ENCODE measurements around the gene KDM4C.
A peak's percentile ranks its signal among the peaks of the same experiment; 100 is the strongest.

Gene KDM4C

GRCh38 chr9:7033076-7034045, 275.6 kb downstream of the KDM4C start:
- DNase-seq: no peak

GRCh38 chr9:7037176-7037575, 279.4 kb downstream of the KDM4C start:
- no peak for DNase-seq

- no peak for DNase-seq
Observed at GRCh38 chr9:7042124-7042523, 284.4 kb downstream of the KDM4C start.

GRCh38 chr9:7045361-7045760, 287.6 kb downstream of the KDM4C start:
- no peak for DNase-seq

- DNase-seq: no peak
Observed at GRCh38 chr9:7051711-7052110, 293.9 kb downstream of the KDM4C start.

GRCh38 chr9:7053903-7054302, 296.1 kb downstream of the KDM4C start:
- no peak for DNase-seq

GRCh38 chr9:7055171-7055903, 297.6 kb downstream of the KDM4C start:
- DNase-seq: no peak

- no peak for DNase-seq
Observed at GRCh38 chr9:7056254-7056653, 298.5 kb downstream of the KDM4C start.

- DNase-seq: no peak
Observed at GRCh38 chr9:7058473-7058872, 300.7 kb downstream of the KDM4C start.

- DNase-seq: no peak
Observed at GRCh38 chr9:7067169-7067568, 309.4 kb downstream of the KDM4C start.

GRCh38 chr9:7071916-7072315, 314.1 kb downstream of the KDM4C start:
- DNase-seq: no peak

GRCh38 chr9:7073706-7074105, 315.9 kb downstream of the KDM4C start:
- no peak for DNase-seq

- DNase-seq: no peak
Observed at GRCh38 chr9:7075154-7075553, 317.4 kb downstream of the KDM4C start.

- no peak for DNase-seq
Observed at GRCh38 chr9:7079051-7079450, 321.3 kb downstream of the KDM4C start.

- no peak for DNase-seq
Observed at GRCh38 chr9:7081065-7081600, 323.4 kb downstream of the KDM4C start.

- DNase-seq: no peak
Observed at GRCh38 chr9:7083192-7083591, 325.4 kb downstream of the KDM4C start.

- DNase-seq: no peak
Observed at GRCh38 chr9:7085357-7085756, 327.6 kb downstream of the KDM4C start.

GRCh38 chr9:7086389-7086788, 328.6 kb downstream of the KDM4C start:
- DNase-seq: no peak

- peak in 1 of 56 donors; percentile 10 for DNase-seq
Observed at GRCh38 chr9:7088611-7089010, 330.8 kb downstream of the KDM4C start.

GRCh38 chr9:7089406-7090193, 331.8 kb downstream of the KDM4C start:
- DNase-seq: no peak

- no peak for DNase-seq
Observed at GRCh38 chr9:7093040-7093439, 335.3 kb downstream of the KDM4C start.
